ENCODE measurements around the gene RBKS. TPM values are rescaled to one million over a fixed set of nuclear protein-coding genes. Genes with fewer than 3 reads are reported as not detected.

The RBKS gene
- polyA plus RNA-seq, 1 of the 3 experiments (the other 2 are of a cell fraction) = 7.4 TPM

DNA sequence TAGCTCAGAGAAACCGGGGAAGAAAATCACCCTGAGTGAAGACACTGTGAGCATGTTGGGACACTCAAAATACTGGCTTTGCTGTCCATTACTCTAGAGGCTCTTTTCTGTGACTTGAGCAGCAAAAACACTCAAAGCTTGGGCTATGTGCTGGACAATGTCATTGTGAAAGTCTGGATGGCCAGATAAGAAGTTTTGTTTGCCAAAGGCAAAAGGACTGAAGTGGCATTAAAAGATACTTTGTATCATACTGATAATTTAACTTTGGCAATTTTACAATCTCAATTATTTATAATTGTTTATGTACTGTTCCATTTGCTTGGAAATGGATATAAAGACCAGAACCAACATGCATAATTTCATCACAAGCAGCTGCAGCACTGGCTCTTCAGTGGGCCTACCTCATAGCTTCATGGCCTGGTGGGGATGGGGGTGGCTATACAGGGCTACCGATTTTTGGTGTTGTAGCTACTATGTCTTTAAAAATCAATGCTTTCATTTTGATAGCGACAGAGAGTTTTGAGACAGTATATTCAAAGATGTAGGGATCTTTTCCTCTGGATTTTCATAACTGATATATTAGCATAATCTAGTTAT is 51.1 kb downstream of the RBKS start:
- Histone ChIP-seq H3K4me2 (no peak overlapping the region), H3K4me1 (ENCODE audit: control insufficient read depth in 1 of 2, insufficient read depth in 2 of 2, low read depth in 1 of 2, low read length in 1 of 2) (peaks cover 0 to 11% of the 10 kb centered on the region in 2 experiments; a peak in 2 of 4 replicates), H3K79me2 (ENCODE audit: insufficient read depth) (no peaks in the 10 kb centered on the region), H3K9me3 (no peaks in the 10 kb centered on the region), H2AFZ (ENCODE audit: low read depth) (no peak overlapping the region), H3K36me3 (replicated peaks in 1 of 2; ENCODE audit: control insufficient read depth in 1 of 2, insufficient read depth in 2 of 2, low read length in 1 of 2) (no peaks in the 10 kb centered on the region), H3K27ac (ENCODE audit: low read depth in 2 of 2, low read length in 1 of 2) (no peak overlapping the region), H3K9me2 (no peaks in the 10 kb centered on the region), H4K20me1 (ENCODE audit: insufficient read depth) (no peaks in the 10 kb centered on the region), H3F3A (replicated peaks; ENCODE audit: insufficient read depth) (no peaks in the 10 kb centered on the region), H3K27me3 (ENCODE audit: insufficient read depth) (no peaks in the 10 kb centered on the region), H3K9ac (no peak overlapping the region), H3K4me3 (ENCODE audit: low read depth in 2 of 2, low read length in 1 of 2) (no peak overlapping the region)
- ChIA-PET CTCF (interaction anchor here (0.8 to 1.6 kb wide), 8 partner anchors 8 to 135 kb away, joined by 3 to 9 read pairs (median 4); no protein-coding TSS in a partner anchor), POLR2A (no interaction called here)
- TF ChIP-seq, protein P1, sequence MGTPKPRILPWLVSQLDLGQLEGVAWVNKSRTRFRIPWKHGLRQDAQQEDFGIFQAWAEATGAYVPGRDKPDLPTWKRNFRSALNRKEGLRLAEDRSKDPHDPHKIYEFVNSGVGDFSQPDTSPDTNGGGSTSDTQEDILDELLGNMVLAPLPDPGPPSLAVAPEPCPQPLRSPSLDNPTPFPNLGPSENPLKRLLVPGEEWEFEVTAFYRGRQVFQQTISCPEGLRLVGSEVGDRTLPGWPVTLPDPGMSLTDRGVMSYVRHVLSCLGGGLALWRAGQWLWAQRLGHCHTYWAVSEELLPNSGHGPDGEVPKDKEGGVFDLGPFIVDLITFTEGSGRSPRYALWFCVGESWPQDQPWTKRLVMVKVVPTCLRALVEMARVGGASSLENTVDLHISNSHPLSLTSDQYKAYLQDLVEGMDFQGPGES (IDR thresholded peaks at IDR 0.05; ENCODE audit: low read depth, low read length) = no peak
- TF ChIP-seq RCOR1 (IDR thresholded peaks at IDR 0.05; ENCODE audit: low read length) (peak; percentile 100), TEAD4 (IDR thresholded peaks at IDR 0.05; ENCODE audit: borderline replicate concordance, insufficient read depth) (peak; percentile 56; the same call in 1 of the 2 replicates), POLR2AphosphoS5 (IDR thresholded peaks at IDR 0.05; ENCODE audit: low read depth, low read length) (peak; percentile 59), FOXJ3 (CRISPR knock-in tag; IDR thresholded peaks at IDR 0.05) (peak; percentile 86), EP300 (IDR thresholded peaks at IDR 0.05; ENCODE audit: borderline replicate concordance in 1 of 2, low read depth in 1 of 2, low read length in 1 of 2) (peak in 1 of 2 experiments; percentile 96; a peak in 2 of 4 replicates), NFIC (IDR thresholded peaks at IDR 0.05; ENCODE audit: borderline replicate concordance) (peak; percentile 29; the same call in 1 of the 2 replicates), TCF12 (IDR thresholded peaks at IDR 0.05) (peak; percentile 67), FOSL2 (IDR thresholded peaks at IDR 0.05; ENCODE audit: borderline replicate concordance, low read depth) (no peak), MXI1 (IDR thresholded peaks at IDR 0.05; ENCODE audit: low read depth, low read length) (peak; percentile 50; the same call in 1 of the 2 replicates), GATA2 (CRISPR knock-in tag; IDR thresholded peaks at IDR 0.05) (peak; percentile 97), CHD2 (IDR thresholded peaks at IDR 0.05; ENCODE audit: low read length, partially characterized antibody) (peak; percentile 90), NRF1 (IDR thresholded peaks at IDR 0.05; ENCODE audit: low read depth, low read length) (no peak)
- TF ChIP-seq, protein P2, sequence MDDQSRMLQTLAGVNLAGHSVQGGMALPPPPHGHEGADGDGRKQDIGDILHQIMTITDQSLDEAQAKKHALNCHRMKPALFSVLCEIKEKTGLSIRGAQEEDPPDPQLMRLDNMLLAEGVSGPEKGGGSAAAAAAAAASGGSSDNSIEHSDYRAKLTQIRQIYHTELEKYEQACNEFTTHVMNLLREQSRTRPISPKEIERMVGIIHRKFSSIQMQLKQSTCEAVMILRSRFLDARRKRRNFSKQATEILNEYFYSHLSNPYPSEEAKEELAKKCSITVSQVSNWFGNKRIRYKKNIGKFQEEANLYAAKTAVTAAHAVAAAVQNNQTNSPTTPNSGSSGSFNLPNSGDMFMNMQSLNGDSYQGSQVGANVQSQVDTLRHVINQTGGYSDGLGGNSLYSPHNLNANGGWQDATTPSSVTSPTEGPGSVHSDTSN (IDR thresholded peaks at IDR 0.05) = peak; percentile 38
- WGBS (ENCODE audit: low lambda C conversion rate) = 25% methylated on average over 3 of the region's 3 CpGs
- DNase-seq = peak; percentile 74

DNA sequence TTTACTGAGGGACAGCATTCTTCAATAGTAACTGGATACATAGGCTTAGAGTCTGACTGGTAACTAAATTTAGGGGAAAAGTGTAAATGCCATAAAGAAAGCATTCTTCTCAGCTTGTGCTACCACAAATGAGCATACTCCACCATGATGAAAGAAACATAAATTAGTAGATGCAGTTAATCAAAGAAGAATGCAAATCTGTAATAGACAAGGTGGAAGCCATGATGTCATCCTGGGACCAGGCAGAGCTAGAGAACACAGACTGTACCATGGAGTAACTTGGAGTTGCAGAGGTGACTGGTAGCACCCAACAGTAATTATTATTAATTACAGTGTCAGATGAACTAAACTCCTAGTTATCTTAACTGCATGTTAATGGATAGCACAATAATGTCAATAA is 51.7 kb downstream of the RBKS start:
- POLR2A ChIA-PET = no interaction called here
- no peak overlapping the region for H3K4me3 ChIP-seq (ENCODE audit: low read depth in 2 of 2, low read length in 1 of 2)
- no peak overlapping the region for H3K9ac ChIP-seq
- no peaks in the 10 kb centered on the region for H3K27me3 ChIP-seq (ENCODE audit: insufficient read depth)
- H3K4me2 ChIP-seq = no peak overlapping the region
- CTCF ChIA-PET = interaction anchor here (0.8 to 1.6 kb wide), 8 partner anchors 8 to 574 kb away, joined by 3 to 9 read pairs (median 4); no protein-coding TSS in a partner anchor
- no peak overlapping the region for H2AFZ ChIP-seq (ENCODE audit: low read depth)
- H3K36me3 ChIP-seq (replicated peaks in 1 of 2; ENCODE audit: control insufficient read depth in 1 of 2, insufficient read depth in 2 of 2, low read length in 1 of 2) = no peaks in the 10 kb centered on the region
- peaks cover 4 to 11% of the 10 kb centered on the region in 2 experiments; a peak in 3 of 4 replicates for H3K4me1 ChIP-seq (ENCODE audit: control insufficient read depth in 1 of 2, insufficient read depth in 2 of 2, low read depth in 1 of 2, low read length in 1 of 2)
- no peaks in the 10 kb centered on the region for H4K20me1 ChIP-seq (ENCODE audit: insufficient read depth)
- DNase-seq = no peak
- H3K79me2 ChIP-seq (ENCODE audit: insufficient read depth) = no peaks in the 10 kb centered on the region
- no peaks in the 10 kb centered on the region for H3K9me2 ChIP-seq
- no peaks in the 10 kb centered on the region for H3K9me3 ChIP-seq
- H3K27ac ChIP-seq (ENCODE audit: low read depth in 2 of 2, low read length in 1 of 2) = no peak overlapping the region
- H3F3A ChIP-seq (replicated peaks; ENCODE audit: insufficient read depth) = no peaks in the 10 kb centered on the region
- TF ChIP-seq TEAD4 (IDR thresholded peaks at IDR 0.05; ENCODE audit: borderline replicate concordance, insufficient read depth) (no peak), CHD2 (IDR thresholded peaks at IDR 0.05; ENCODE audit: low read length, partially characterized antibody) (no peak), TCF12 (IDR thresholded peaks at IDR 0.05) (no peak), MEF2A (IDR thresholded peaks at IDR 0.05; ENCODE audit: borderline replicate concordance, low read depth) (no peak), GABPA (IDR thresholded peaks at IDR 0.05; ENCODE audit: low read depth) (no peak), POLR2AphosphoS5 (IDR thresholded peaks at IDR 0.05; ENCODE audit: low read depth, low read length) (no peak), TAF1 (IDR thresholded peaks at IDR 0.05; ENCODE audit: borderline replicate concordance, low read depth, low read length) (no peak), RAD21 (IDR thresholded peaks at IDR 0.05; ENCODE audit: low read length) (no peak), EP300 (IDR thresholded peaks at IDR 0.05; ENCODE audit: borderline replicate concordance in 1 of 2, low read depth in 1 of 2, low read length in 1 of 2) (no peak), FOXM1 (IDR thresholded peaks at IDR 0.05; ENCODE audit: low read depth) (no peak), NFIC (IDR thresholded peaks at IDR 0.05; ENCODE audit: borderline replicate concordance) (no peak)
- TF ChIP-seq, protein P3, sequence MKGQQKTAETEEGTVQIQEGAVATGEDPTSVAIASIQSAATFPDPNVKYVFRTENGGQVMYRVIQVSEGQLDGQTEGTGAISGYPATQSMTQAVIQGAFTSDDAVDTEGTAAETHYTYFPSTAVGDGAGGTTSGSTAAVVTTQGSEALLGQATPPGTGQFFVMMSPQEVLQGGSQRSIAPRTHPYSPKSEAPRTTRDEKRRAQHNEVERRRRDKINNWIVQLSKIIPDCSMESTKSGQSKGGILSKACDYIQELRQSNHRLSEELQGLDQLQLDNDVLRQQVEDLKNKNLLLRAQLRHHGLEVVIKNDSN (IDR thresholded peaks at IDR 0.05; ENCODE audit: borderline replicate concordance, low read depth) = no peak
- TF ChIP-seq, protein P4, sequence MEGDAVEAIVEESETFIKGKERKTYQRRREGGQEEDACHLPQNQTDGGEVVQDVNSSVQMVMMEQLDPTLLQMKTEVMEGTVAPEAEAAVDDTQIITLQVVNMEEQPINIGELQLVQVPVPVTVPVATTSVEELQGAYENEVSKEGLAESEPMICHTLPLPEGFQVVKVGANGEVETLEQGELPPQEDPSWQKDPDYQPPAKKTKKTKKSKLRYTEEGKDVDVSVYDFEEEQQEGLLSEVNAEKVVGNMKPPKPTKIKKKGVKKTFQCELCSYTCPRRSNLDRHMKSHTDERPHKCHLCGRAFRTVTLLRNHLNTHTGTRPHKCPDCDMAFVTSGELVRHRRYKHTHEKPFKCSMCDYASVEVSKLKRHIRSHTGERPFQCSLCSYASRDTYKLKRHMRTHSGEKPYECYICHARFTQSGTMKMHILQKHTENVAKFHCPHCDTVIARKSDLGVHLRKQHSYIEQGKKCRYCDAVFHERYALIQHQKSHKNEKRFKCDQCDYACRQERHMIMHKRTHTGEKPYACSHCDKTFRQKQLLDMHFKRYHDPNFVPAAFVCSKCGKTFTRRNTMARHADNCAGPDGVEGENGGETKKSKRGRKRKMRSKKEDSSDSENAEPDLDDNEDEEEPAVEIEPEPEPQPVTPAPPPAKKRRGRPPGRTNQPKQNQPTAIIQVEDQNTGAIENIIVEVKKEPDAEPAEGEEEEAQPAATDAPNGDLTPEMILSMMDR (IDR thresholded peaks at IDR 0.05) = no peak
- TF ChIP-seq, protein P5, sequence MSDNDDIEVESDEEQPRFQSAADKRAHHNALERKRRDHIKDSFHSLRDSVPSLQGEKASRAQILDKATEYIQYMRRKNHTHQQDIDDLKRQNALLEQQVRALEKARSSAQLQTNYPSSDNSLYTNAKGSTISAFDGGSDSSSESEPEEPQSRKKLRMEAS (IDR thresholded peaks at IDR 0.05; ENCODE audit: low read depth) = no peak

All from SK-N-SH (cell line).